Central memory CD8-positive, alpha-beta T cell (primary cell): ENCODE results near the gene PLEKHG2.

Source experiments
- ATAC-seq: fragments of 150-1000 bp; cut with Tn5 transposase; replicated peaks from 2 replicates; pipeline ENCODE4 v1.10.0; 2022; ENCODE audit warnings: mild to moderate bottlenecking, moderate FRiP score, moderate number of reproducible peaks; ENCODE audit not compliant: poor library complexity, severe bottlenecking; ENCODE audit errors: extremely low read depth
- DNase-seq, 2 donors: peaks; one replicate each; pipeline ENCODE4 v3.0.0; 2021; ENCODE audit warnings: low spot score in 2 of 2
- H3K27ac Mint-ChIP-seq: one replicate; pipeline ENCODE4 v1.8.0; 2022; ENCODE audit warnings: low read depth, mild to moderate bottlenecking, moderate library complexity, mixed read lengths
- H3K27me3 Mint-ChIP-seq: one replicate; pipeline ENCODE4 v1.8.0; 2022; ENCODE audit warnings: mixed read lengths
- H3K36me3 Mint-ChIP-seq: one replicate; pipeline ENCODE4 v1.8.0; 2022; ENCODE audit warnings: mild to moderate bottlenecking, moderate library complexity, mixed read lengths; ENCODE audit not compliant: insufficient read depth
- H3K4me1 Mint-ChIP-seq: one replicate; pipeline ENCODE4 v1.8.0; 2022; ENCODE audit warnings: mixed read lengths
- H3K4me3 Mint-ChIP-seq: one replicate; pipeline ENCODE4 v1.8.0; 2022; ENCODE audit warnings: mild to moderate bottlenecking, moderate library complexity, mixed read lengths
- H3K9me3 Mint-ChIP-seq: one replicate; pipeline ENCODE4 v1.8.0; 2022; ENCODE audit warnings: mixed read lengths

The PLEKHG2 gene, protein sequence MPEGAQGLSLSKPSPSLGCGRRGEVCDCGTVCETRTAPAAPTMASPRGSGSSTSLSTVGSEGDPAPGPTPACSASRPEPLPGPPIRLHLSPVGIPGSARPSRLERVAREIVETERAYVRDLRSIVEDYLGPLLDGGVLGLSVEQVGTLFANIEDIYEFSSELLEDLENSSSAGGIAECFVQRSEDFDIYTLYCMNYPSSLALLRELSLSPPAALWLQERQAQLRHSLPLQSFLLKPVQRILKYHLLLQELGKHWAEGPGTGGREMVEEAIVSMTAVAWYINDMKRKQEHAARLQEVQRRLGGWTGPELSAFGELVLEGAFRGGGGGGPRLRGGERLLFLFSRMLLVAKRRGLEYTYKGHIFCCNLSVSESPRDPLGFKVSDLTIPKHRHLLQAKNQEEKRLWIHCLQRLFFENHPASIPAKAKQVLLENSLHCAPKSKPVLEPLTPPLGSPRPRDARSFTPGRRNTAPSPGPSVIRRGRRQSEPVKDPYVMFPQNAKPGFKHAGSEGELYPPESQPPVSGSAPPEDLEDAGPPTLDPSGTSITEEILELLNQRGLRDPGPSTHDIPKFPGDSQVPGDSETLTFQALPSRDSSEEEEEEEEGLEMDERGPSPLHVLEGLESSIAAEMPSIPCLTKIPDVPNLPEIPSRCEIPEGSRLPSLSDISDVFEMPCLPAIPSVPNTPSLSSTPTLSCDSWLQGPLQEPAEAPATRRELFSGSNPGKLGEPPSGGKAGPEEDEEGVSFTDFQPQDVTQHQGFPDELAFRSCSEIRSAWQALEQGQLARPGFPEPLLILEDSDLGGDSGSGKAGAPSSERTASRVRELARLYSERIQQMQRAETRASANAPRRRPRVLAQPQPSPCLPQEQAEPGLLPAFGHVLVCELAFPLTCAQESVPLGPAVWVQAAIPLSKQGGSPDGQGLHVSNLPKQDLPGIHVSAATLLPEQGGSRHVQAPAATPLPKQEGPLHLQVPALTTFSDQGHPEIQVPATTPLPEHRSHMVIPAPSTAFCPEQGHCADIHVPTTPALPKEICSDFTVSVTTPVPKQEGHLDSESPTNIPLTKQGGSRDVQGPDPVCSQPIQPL (N-terminal part only)

DNA sequence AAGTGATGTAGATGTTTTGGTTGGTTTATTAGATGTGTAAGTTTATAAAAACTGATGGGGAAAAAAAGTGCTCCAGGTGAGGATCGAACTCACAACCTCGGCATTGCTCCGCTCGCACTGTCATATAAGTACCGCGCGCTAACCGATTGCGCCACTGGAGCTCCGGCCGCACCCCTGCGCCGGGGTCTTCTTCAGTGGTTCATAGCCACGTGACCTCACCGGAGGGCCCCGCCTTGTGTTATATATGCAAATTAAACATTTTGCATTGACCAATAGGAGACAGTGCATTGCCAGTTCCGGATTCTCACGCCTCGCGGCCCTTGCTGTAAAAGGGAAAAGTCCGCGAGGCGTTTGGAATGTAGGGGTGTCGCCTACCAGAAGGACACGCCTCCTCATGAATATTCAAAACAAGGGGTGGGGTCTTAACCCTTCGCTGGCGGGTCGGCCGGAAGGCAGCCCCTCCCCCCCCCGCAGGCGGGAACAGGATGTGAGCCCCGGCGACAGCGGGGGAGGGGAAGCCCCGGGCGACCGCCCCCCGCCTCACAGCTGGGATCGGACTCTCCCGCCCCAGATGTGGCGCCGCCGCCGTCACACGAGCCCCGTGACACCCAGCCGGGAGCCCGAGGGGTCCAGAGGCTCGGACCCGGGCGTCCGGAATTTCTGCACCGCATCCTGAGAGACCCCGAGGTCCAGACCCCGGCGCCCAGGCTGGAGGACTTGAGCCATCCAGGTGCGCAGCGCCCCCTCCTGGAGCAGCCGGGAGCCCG is at the start of gene PLEKHG2:
TSS of gene PLEKHG2 (plus strand) at position 570 of the 767 bp plus-strand sequence. CDS start 1,418 bp downstream, outside the sequence.
- Mint-ChIP-seq H3K4me1 (peaks cover 58% of the 10 kb centered on the region), H3K9me3 (peaks cover 5% of the 10 kb centered on the region), H3K27me3 (no peaks in the 10 kb centered on the region), H3K36me3 (peaks cover 69% of the 10 kb centered on the region), H3K27ac (peak within 1 kb of the TSS; percentile 100), H3K4me3 (peak within 1 kb of the TSS; percentile 80)
- DNase-seq, result peak; percentile 99
- peak; percentile 66 for ATAC-seq

DNA sequence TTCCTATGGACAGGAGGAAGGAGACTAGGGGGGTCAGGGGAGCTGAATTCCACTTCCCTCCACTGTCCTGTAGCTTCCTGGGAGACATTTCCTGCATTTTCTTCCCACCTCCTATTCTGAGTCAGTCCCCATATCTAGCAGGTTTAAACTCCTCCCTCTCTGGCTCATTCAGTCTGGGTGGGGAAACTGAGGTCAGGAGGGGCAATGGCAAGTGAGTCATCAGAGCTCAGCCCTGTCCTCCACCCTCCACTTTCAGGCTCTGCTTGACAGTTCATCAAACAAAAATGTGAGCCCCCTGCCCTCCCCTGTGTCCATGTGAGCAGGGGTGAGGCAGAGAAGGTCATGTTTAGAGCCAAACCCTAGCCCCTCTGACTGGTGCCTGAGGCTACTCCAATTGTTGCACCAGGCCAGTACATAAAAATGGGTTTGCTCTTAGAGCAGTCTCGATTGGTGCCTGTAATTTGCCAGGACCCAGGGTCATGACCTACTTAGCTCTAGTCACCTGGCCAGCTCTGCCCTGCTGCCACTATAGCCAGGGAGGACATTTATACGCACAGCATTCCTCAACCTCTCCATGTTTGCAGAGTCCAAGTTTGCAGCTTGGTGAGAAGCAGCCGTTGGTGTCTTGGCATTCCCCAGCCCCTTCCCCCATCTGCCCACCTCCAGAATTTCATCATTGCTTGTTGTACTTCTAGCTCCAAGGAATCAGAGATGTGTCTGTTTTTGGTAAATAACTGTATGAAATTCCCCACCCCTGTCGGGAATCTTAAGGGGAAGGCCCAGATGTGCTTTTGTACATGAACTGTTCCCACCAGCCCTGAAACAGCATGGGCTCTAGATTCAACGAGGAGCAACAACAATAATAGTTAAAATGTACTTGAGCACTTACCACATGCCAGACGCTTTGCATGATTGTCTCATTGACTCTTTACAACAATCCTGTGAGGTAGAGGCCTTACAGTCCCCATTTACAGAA is 49.5 kb upstream of the PLEKHG2 start:
- Mint-ChIP-seq H3K36me3 (peaks cover 27% of the 10 kb centered on the region), H3K4me1 (no peaks in the 10 kb centered on the region), H3K27me3 (no peaks in the 10 kb centered on the region), H3K4me3 (no peak overlapping the region), H3K27ac (no peak overlapping the region), H3K9me3 (no peaks in the 10 kb centered on the region)
- no peak for ATAC-seq
- no peak for DNase-seq

DNA sequence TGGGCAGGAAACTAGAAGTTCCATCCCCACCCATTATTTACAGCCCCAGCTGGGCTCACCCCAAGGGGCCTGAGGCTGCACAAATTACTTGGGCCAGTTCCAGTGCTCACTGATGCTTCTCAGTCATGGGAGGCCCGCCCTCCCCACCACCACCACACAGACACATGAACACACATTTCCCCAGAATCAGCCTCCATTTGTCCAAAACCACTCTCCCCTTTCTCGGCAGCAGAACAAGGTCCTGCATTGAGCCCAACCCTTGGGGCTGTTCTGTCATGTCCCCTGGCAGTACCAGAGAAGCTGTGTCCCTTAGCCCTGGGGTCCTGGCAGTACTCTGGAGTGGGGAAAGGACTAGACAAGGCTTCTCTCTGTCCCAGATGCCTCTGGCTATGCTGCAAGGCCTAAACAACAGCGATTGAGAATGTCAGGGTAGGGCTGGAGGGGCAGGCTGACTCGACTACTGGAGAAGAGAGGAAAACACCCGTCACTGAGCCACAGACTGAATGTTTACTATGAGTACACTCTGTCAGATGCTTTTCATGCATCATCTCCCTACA is 48.5 kb upstream of the PLEKHG2 start:
- peaks cover 5% of the 10 kb centered on the region for H3K4me1 Mint-ChIP-seq
- no peak overlapping the region for H3K27ac Mint-ChIP-seq
- peaks cover 23% of the 10 kb centered on the region for H3K36me3 Mint-ChIP-seq
- H3K27me3 Mint-ChIP-seq, result no peaks in the 10 kb centered on the region
- DNase-seq (no peak), ATAC-seq (no peak)
- no peak overlapping the region for H3K4me3 Mint-ChIP-seq
- H3K9me3 Mint-ChIP-seq, result no peaks in the 10 kb centered on the region

DNA sequence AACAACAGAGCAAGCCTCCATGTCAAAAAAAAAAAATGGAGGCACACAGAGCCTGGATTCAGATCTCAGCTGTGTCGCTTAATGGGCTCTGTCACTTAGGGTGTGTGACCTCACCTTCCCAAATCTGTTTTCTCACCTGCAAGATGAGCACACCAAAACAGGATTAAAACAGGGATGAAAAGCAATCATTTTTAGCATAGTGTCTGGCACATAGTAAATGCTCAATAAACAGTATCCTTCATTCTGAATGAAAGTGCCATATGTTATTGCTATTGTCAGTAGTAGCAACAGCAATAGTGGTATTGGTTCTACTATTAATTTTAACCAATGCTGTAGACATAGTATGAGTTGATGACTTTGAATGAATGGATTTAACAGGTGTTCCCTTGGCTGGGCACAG is 46.9 kb upstream of the PLEKHG2 start:
- no peak overlapping the region for H3K4me3 Mint-ChIP-seq
- no peaks in the 10 kb centered on the region for H3K27me3 Mint-ChIP-seq
- H3K9me3 Mint-ChIP-seq, result no peaks in the 10 kb centered on the region
- no peak overlapping the region for H3K27ac Mint-ChIP-seq
- ATAC-seq (no peak), DNase-seq (no peak)
- peaks cover 5% of the 10 kb centered on the region for H3K4me1 Mint-ChIP-seq
- H3K36me3 Mint-ChIP-seq, result peaks cover 20% of the 10 kb centered on the region

DNA sequence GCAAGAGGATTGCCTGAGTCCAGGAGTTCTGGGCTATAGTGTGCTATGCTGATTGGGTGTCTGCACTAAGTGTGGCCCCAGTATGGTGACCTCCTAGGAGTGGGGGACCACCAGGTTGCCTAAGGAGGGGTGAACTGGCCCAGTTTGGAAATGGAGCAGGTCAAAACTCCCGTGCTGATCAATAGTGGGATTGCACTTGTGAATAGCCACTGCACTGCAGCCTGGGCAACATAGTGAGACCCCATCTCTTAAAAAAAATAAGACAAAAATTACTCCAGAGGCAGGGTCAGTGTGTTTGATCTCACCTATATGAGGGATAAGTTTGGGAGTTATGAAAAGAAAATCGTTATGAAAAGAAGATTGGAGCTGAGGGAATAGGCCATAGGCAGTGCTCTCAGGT is 43.3 kb upstream of the PLEKHG2 start:
- DNase-seq (no peak), ATAC-seq (no peak)
- H3K36me3 Mint-ChIP-seq, result peaks cover 19% of the 10 kb centered on the region
- H3K4me1 Mint-ChIP-seq, result peaks cover 5% of the 10 kb centered on the region
- no peaks in the 10 kb centered on the region for H3K9me3 Mint-ChIP-seq
- no peaks in the 10 kb centered on the region for H3K27me3 Mint-ChIP-seq
- H3K4me3 Mint-ChIP-seq, result no peak overlapping the region
- H3K27ac Mint-ChIP-seq, result no peak overlapping the region

DNA sequence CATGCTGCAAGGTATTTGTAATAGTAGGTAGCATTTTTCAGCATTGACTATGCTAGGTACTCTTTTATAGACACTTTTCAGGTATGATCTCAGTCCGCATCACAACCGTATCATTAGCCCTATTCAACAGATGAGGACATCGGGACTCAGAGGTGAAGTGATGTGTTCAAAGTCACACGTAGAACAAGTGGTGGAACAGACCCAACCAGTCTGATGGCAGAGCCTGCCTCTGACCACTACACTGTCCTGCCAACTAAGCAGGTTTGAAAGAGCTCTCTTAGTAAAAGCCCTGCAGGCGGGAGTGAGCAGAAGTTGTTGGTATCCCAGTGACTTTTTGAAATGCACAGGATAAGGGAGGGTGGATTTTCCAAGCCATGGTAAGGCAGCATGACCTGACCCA is 41.7 kb upstream of the PLEKHG2 start:
- Mint-ChIP-seq H3K9me3 (no peaks in the 10 kb centered on the region), H3K36me3 (peaks cover 23% of the 10 kb centered on the region), H3K27ac (no peak overlapping the region), H3K4me3 (no peak overlapping the region), H3K27me3 (no peaks in the 10 kb centered on the region), H3K4me1 (peaks cover 5% of the 10 kb centered on the region)
- no peak for DNase-seq
- no peak for ATAC-seq

DNA sequence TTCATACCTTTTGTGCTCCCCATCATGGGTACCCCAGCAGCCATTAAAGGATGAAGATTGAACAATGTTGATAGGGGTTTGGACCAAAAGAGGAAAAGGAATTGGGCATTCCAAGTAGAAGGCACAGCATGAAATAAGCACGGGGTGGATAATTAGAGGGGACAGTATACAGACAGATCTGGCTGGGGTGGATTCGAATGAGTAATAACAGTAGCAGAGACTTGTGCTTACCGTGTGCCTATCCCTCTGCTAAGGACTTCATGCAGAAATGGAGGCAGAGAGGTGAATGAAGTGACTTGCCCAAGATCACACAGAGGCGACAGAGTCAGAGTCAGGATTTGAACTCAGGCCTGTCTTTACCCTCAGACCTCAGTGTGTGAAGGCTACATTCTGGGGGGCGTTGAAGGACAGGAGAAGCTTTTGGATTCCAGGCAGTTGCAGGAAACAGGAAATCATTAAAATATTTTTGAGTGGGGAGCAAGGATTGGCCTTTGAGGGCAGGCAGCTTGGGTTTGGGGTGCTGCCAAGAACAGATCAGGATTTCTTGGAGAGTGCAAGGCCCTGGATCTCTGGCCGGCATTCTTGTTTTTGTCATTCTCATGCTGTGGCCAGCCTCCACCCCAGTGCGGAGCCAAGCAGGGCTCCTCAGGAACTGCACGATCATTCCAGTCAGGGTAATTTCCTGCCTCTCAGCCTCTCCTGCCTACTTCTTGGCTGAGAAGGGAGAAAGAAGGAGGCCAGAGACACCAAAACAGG is 40.2 kb upstream of the PLEKHG2 start:
- DNase-seq (no peak), ATAC-seq (no peak)
- Mint-ChIP-seq H3K36me3 (peaks cover 28% of the 10 kb centered on the region), H3K27ac (peak overlapping the region; percentile 2), H3K27me3 (no peaks in the 10 kb centered on the region), H3K9me3 (no peaks in the 10 kb centered on the region), H3K4me3 (no peak overlapping the region), H3K4me1 (peaks cover 5% of the 10 kb centered on the region)

DNA sequence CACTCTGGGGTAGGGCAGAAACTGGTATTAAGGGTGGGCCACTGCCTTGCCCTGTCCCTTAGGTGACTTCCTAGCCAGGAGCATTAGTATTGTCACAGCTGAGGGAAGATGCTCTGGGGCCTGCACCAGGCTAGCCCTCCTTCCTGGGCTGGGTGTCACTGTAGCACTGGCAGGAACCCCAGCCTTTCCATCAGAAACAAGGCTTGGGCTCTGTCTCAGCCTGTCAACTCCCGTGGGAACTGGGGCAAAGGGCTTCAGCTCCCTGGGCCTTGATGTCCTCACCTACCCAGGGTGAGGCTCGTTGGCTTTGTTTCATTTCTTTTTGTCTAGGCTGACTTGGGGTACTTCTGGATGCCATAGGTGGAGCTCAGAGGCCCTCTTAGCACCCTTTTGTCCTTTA is 39.5 kb upstream of the PLEKHG2 start:
- H3K27ac Mint-ChIP-seq, result no peak overlapping the region
- peaks cover 5% of the 10 kb centered on the region for H3K4me1 Mint-ChIP-seq
- H3K9me3 Mint-ChIP-seq, result no peaks in the 10 kb centered on the region
- H3K27me3 Mint-ChIP-seq, result no peaks in the 10 kb centered on the region
- H3K36me3 Mint-ChIP-seq, result peaks cover 31% of the 10 kb centered on the region
- DNase-seq, result no peak
- no peak overlapping the region for H3K4me3 Mint-ChIP-seq
- no peak for ATAC-seq

DNA sequence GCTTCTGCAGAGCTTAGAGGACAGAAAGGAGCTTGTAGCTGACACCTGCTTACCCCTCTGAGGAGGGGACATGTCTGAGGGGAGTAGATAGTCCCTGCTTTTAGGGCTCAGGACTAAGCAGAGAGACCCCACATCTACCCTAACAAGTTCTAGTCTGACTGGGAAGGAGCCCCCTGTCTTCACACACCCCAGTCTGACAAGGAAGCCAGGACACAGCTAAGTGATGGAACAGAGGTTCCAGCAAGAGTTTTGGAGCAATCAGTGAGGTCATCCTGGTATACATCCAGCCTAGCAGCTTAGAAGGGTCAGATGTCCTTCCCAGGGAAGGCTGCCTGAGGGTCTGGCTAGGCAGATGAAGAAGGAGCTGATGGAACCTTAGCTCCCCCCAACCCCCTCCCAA is 36.5 kb upstream of the PLEKHG2 start:
- Mint-ChIP-seq H3K4me1 (no peaks in the 10 kb centered on the region), H3K27me3 (no peaks in the 10 kb centered on the region), H3K9me3 (no peaks in the 10 kb centered on the region), H3K27ac (no peak overlapping the region), H3K36me3 (peaks cover 32% of the 10 kb centered on the region), H3K4me3 (no peak overlapping the region)
- DNase-seq (no peak), ATAC-seq (no peak)

DNA sequence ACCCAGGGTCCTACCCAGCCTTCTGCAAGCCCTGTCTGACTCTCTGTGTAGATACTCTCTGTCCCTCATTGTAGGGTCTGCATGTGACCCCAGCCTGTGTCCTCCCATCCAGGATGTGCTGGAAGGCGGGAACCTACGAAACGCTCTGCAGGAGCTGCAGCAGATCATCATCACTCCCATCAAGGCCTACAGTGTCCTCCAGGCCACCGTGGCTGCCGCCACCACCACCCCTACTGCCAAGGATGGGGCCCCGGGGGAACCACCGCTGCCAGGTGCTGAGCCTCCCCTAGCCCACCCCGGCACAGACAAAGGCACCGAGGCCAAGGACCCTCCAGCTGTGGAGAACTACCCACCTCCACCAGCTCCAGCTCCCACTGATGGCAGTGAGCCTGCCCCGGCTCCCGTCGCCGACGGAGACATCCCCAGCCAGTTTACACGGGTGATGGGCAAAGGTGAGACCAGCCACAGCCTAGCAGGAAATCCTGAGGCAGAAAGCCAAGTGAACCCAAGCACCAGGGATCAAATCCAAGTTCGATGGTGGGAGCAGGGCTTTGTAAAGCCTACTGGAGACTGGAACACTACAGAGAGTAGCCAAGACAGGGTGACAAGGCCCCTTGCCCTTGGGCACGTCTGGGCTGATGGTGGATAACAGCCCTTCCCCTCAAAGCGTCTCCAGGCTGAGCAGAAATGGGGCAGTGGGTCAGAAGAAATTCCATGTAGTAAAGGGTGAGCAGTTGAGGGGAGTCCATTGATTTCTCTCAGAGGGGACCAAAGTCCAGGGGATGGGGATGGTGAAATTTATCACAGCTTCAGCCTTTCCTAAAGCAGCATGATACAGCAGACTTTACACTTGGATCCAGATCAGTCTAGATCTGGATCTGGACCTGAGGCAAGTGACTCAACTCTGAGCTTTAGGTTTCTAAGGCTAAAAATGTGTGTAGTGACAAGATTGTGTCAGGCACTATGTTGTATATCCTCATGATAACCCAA is 34.8 kb upstream of the PLEKHG2 start:
- ATAC-seq (no peak), DNase-seq (no peak)
- Mint-ChIP-seq H3K4me1 (no peaks in the 10 kb centered on the region), H3K36me3 (peaks cover 35% of the 10 kb centered on the region), H3K27me3 (no peaks in the 10 kb centered on the region), H3K27ac (peak overlapping the region; percentile 6), H3K9me3 (no peaks in the 10 kb centered on the region), H3K4me3 (no peak overlapping the region)
